HL-60 (cell line): ENCODE measurements around the gene CAMSAP2.

Source experiments
- CTCF ChIP-seq: IDR thresholded peaks from one replicate; pipeline ENCODE4 v1.5.1; 2011; ENCODE audit warnings: low read length, control low read depth, inconsistent platforms; ENCODE audit not compliant: insufficient read depth
- GABPA ChIP-seq: IDR thresholded peaks from 2 replicates; pipeline ENCODE4 v1.6.1; 2012; ENCODE audit warnings: low read depth
- POLR2AphosphoS5 ChIP-seq: IDR thresholded peaks from 2 replicates; pipeline ENCODE4 v1.6.1; 2012; ENCODE audit warnings: low read depth
- REST ChIP-seq: IDR thresholded peaks from 2 replicates; pipeline ENCODE4 v1.6.1; 2012; ENCODE audit warnings: low read depth; ENCODE audit not compliant: insufficient replicate concordance

- TF ChIP-seq CTCF (no peak), GABPA (no peak), POLR2AphosphoS5 (no peak; the same call in 1 of the 2 replicates), REST (no peak)
Measured at GRCh38 chr1:200896531-200897196, 158.0 kb downstream of the CAMSAP2 start.
